Progenitor cell of endocrine pancreas (in vitro differentiated cells): ENCODE results near the gene RAP1A. TPM values are rescaled to one million over a fixed set of nuclear protein-coding genes. Genes with fewer than 3 reads are reported as not detected.
A peak's percentile ranks its signal among the peaks of the same experiment; 100 is the strongest.

ENCODE experiments used
- DNase-seq: peaks from one replicate; pipeline ENCODE4 v3.0.0; 2021; ENCODE audit warnings: low spot score; ENCODE audit not compliant: unreplicated experiment
- H3K27ac Mint-ChIP-seq: 2 replicates; pipeline ENCODE4 v1.8.0; 2021; ENCODE audit warnings: mild to moderate bottlenecking, moderate library complexity, mixed read lengths
- H3K27me3 Mint-ChIP-seq: 2 replicates; pipeline ENCODE4 v1.8.0; 2021; ENCODE audit warnings: mixed read lengths
- H3K36me3 Mint-ChIP-seq: 2 replicates; pipeline ENCODE4 v1.8.0; 2022; ENCODE audit warnings: mixed read lengths; ENCODE audit not compliant: insufficient read depth
- H3K4me1 Mint-ChIP-seq: 2 replicates; pipeline ENCODE4 v1.8.0; 2021; ENCODE audit warnings: low read depth, mixed read lengths
- H3K4me3 Mint-ChIP-seq: 2 replicates; pipeline ENCODE4 v1.8.0; 2021; ENCODE audit warnings: low read depth, mild to moderate bottlenecking, moderate library complexity, mixed read lengths
- H3K9me3 Mint-ChIP-seq: 2 replicates; pipeline ENCODE4 v1.8.0; 2021; ENCODE audit warnings: low read depth, mixed read lengths
- CTCF ChIP-seq: fragments of 200-600 bp; sonication (generic); IDR thresholded peaks from one replicate; pipeline ENCODE4 v1.5.0; 2021; ENCODE audit warnings: antibody characterized with exemption, mild to moderate bottlenecking; ENCODE audit not compliant: unreplicated experiment
- total RNA-seq: library from RNA; stranded (reverse); gene quantifications from 2 replicates; pipeline ENCODE4 v1.2.1, GENCODE V29; 2021

RAP1A gene
- total RNA-seq, 1 donor from 2014 or later = 36.6 TPM

GRCh38 chr1:111639602-111640198 lies 20.1 kb downstream of the RAP1A start:
- peaks cover 8% of the 10 kb centered on the region for H3K9me3 Mint-ChIP-seq
- no peaks in the 10 kb centered on the region for H3K27me3 Mint-ChIP-seq
- peak; percentile 34 for TF ChIP-seq CTCF
- peaks cover 39% of the 10 kb centered on the region for H3K4me1 Mint-ChIP-seq
- peak overlapping the region; percentile 45 for H3K4me3 Mint-ChIP-seq
- H3K27ac Mint-ChIP-seq = peak overlapping the region; percentile 80
- peaks cover 8% of the 10 kb centered on the region for H3K36me3 Mint-ChIP-seq
- no peak for DNase-seq

- Mint-ChIP-seq H3K27ac (no peak overlapping the region), H3K4me1 (peaks cover 21% of the 10 kb centered on the region), H3K27me3 (no peaks in the 10 kb centered on the region), H3K4me3 (no peak overlapping the region), H3K9me3 (peaks cover 16% of the 10 kb centered on the region), H3K36me3 (peaks cover 24% of the 10 kb centered on the region)
- TF ChIP-seq CTCF = no peak
- DNase-seq = no peak
Measured at GRCh38 chr1:111643097-111643496, 23.5 kb downstream of the RAP1A start.

- Mint-ChIP-seq H3K4me1 (peaks cover 16% of the 10 kb centered on the region), H3K4me3 (no peak overlapping the region), H3K27ac (no peak overlapping the region), H3K9me3 (peaks cover 16% of the 10 kb centered on the region), H3K36me3 (peaks cover 25% of the 10 kb centered on the region), H3K27me3 (no peaks in the 10 kb centered on the region)
- no peak for DNase-seq
- TF ChIP-seq CTCF = no peak
Measured at GRCh38 chr1:111643696-111644095, 24.1 kb downstream of the RAP1A start.

GRCh38 chr1:111644506-111644905 lies 24.9 kb downstream of the RAP1A start:
- H3K27me3 Mint-ChIP-seq = no peaks in the 10 kb centered on the region
- DNase-seq = no peak
- H3K4me1 Mint-ChIP-seq = peaks cover 10% of the 10 kb centered on the region
- TF ChIP-seq CTCF = no peak
- H3K27ac Mint-ChIP-seq = no peak overlapping the region
- no peak overlapping the region for H3K4me3 Mint-ChIP-seq
- H3K36me3 Mint-ChIP-seq = peaks cover 25% of the 10 kb centered on the region
- peaks cover 16% of the 10 kb centered on the region for H3K9me3 Mint-ChIP-seq

GRCh38 chr1:111647736-111648135 lies 28.1 kb downstream of the RAP1A start:
- Mint-ChIP-seq H3K27me3 (no peaks in the 10 kb centered on the region), H3K27ac (no peak overlapping the region), H3K4me3 (no peak overlapping the region), H3K9me3 (peaks cover 13% of the 10 kb centered on the region), H3K4me1 (peaks cover 5% of the 10 kb centered on the region), H3K36me3 (peaks cover 22% of the 10 kb centered on the region)
- no peak for DNase-seq
- TF ChIP-seq CTCF = no peak
